ENCODE measurements around the gene TMEM116. TPM values are rescaled to one million over a fixed set of nuclear protein-coding genes. Genes with fewer than 3 reads are reported as not detected.
"Not testable (repeated sequence)": the region's sequence is repeated elsewhere in the genome, so short reads cannot be mapped to it uniquely, and the experiment has no call there.

The TMEM116 gene
- total RNA-seq, 6 experiments from 2014 or later: 3.9 to 5.5 (median 4.8) TPM

DNA sequence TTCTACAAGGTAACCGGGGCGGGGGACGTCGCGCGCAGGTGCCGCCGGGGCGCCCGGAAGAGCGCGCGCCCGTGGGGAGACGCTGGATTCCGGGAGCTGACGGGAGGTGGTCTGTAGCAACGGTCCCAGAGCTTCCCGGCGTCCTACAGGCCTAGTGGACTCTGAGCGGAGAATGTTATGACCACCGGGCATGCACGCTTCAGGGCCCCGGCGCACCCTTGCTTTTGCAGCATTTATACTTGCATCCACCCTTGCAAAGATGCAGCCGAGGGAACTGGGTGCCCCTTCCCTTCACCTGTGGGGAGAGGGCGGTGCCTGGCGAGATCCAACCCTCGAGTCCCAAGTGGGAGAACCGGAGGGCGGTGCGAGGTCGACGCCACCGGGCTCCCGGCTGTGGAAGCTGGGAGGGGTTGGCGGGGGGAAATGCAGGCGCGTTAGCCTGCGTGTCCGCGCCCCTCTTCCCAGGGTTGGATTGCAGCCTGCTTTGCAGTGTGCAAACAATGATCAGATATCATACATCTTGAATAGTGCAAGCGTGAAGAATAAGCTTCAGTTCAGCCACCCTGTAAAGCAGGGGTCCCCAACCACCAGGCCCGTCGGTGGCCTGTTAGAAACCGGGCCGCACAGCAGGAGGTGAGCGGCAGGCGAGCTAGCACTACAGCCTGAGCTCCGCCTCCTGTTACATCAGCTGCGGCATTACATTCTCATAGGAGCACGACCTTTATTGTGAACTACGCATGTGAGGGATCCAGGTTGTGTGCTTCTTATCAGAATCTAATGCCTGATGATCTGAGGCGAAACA, 837 bp upstream of the TMEM116 start:
- H3K36me3 Mint-ChIP-seq (ENCODE audit: low read depth): peaks cover 32% of the 10 kb centered on the region
- peak; percentile 35 for DNase-seq
- H3K27me3 Mint-ChIP-seq (ENCODE audit: insufficient read depth): peaks cover 3% of the 10 kb centered on the region
- peaks cover 50% of the 10 kb centered on the region for H3K4me1 Mint-ChIP-seq (ENCODE audit: low read depth)
- TF ChIP-seq, protein P1, sequence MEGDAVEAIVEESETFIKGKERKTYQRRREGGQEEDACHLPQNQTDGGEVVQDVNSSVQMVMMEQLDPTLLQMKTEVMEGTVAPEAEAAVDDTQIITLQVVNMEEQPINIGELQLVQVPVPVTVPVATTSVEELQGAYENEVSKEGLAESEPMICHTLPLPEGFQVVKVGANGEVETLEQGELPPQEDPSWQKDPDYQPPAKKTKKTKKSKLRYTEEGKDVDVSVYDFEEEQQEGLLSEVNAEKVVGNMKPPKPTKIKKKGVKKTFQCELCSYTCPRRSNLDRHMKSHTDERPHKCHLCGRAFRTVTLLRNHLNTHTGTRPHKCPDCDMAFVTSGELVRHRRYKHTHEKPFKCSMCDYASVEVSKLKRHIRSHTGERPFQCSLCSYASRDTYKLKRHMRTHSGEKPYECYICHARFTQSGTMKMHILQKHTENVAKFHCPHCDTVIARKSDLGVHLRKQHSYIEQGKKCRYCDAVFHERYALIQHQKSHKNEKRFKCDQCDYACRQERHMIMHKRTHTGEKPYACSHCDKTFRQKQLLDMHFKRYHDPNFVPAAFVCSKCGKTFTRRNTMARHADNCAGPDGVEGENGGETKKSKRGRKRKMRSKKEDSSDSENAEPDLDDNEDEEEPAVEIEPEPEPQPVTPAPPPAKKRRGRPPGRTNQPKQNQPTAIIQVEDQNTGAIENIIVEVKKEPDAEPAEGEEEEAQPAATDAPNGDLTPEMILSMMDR (IDR thresholded peaks at IDR 0.05): peak; percentile 51
- H3K9me3 Mint-ChIP-seq: no peaks in the 10 kb centered on the region
- peak overlapping the region; percentile 94 for H3K4me3 Mint-ChIP-seq
- H3K27ac Mint-ChIP-seq: peak overlapping the region; percentile 77

DNA sequence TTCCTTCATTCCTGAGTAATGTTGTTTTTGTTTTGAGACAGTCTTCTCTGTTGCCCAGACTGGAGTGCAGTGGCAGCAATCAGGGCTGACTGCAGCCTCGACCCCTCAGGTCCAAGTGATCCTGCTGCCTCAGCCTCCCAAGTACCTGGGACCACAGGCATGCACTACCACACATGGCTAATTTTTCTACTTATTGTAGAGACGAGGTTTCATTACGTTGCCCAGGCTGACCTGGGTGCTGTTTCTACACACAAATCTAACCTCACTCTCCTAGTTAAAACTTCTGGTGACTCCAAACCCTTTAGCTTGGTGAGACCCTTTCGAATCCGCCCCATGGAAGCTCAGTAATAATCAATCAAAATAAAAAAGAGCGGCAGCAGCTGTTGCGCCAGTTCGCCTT, 1.3 kb downstream of the TMEM116 start:
- TF ChIP-seq, protein P1 (IDR thresholded peaks at IDR 0.05): no peak
- Mint-ChIP-seq H3K4me1 (ENCODE audit: low read depth) (peaks cover 36% of the 10 kb centered on the region), H3K4me3 (peak overlapping the region; percentile 94), H3K36me3 (ENCODE audit: low read depth) (peaks cover 27% of the 10 kb centered on the region), H3K27ac (peak overlapping the region; percentile 97), H3K27me3 (ENCODE audit: insufficient read depth) (peaks cover 3% of the 10 kb centered on the region), H3K9me3 (no peaks in the 10 kb centered on the region)
- DNase-seq: no peak

DNA sequence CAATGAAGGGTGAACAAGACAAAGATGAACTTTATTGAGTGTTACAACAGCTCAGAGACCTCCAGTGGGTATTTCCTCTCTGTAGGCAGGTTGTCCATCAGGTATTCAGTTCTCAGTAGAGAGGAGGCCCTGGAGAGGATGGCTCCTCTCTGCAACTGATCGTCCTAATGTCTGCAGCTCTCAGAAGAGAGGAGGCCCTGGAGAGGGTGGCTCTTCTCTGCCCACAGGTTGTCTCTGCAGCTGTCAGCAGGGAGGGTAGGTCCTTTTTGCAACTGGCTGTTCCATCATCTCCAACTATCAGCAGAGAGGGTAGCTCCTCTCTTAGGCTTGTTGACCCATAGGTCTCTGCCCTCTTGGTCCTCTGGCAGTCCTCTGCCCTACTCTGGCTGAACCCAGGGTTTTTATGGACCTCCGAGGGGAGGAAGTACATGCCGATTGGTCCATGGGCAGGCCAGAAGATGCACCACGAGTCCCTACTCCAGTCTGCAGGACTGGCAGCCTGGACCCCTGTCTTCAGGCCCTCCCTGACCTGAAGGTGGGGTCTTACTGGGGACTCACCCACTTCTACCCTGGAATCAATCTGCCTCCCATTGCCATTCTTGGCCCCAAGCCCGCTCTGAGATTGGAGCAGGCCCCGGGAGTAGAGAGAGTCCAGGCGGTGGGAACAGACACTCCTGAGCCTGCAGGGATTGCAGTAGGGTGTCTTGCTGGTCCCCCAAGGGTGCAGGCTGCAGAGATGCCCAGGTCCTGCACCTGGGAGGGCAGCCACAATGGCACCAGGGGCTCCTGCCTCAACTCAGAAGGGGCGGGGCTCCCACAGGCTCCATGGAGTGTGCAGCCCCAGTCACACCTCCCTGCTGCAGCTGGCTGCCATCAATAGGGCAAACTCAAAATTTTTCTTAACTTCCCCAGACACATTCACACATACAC, 2.3 kb downstream of the TMEM116 start:
- Mint-ChIP-seq H3K27ac (no peak overlapping the region), H3K4me1 (ENCODE audit: low read depth) (peaks cover 37% of the 10 kb centered on the region), H3K36me3 (ENCODE audit: low read depth) (peaks cover 19% of the 10 kb centered on the region), H3K4me3 (no peak overlapping the region), H3K9me3 (no peaks in the 10 kb centered on the region), H3K27me3 (ENCODE audit: insufficient read depth) (peaks cover 3% of the 10 kb centered on the region)
- no peak for DNase-seq
- TF ChIP-seq, protein P1 (IDR thresholded peaks at IDR 0.05): no peak

DNA sequence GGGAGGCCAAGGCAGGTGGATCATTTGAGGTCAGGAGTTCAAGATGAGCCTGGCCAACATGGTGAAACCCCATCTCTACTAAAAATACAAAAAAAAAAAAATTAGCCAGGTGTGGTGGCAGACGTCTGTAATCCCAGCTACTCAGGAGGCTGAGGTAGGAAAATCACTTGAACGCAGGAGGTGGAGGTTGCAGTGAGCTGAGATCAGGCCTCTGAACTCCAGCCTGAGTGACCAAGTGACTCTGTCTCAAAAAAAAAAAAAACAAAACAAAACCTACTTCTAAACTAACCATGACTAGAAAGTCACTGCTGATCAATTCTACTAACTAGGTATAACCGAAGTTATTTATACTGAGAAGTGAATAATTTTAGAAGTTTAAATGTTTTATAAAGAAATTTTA, 3.4 kb downstream of the TMEM116 start:
- not testable (repeated sequence) for H3K9me3 Mint-ChIP-seq; H3K27me3 Mint-ChIP-seq (ENCODE audit: insufficient read depth); H3K27ac Mint-ChIP-seq; H3K4me3 Mint-ChIP-seq; DNase-seq
- Mint-ChIP-seq H3K4me1 (ENCODE audit: low read depth) (peaks cover 36% of the 10 kb centered on the region), H3K36me3 (ENCODE audit: low read depth) (peaks cover 14% of the 10 kb centered on the region)

DNA sequence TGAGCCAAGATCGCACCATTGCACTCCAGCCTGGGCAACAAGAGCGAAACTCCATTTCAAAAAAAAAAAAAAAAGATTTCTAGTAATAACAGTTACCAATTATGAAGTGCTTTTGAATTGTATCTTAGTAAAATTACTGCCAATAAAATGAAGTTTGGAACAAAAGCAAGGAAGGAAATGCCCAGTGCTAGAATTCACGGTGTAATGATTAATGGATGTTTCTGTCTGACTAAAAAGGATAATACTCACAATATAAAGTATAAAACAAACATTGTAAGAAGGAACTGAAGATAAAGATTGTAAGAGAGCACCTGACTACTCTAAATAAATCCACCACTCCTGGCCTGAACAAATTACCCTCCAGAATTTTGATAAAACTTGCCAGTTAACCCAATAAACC, 4.0 kb downstream of the TMEM116 start:
- H3K4me3 Mint-ChIP-seq: no peak overlapping the region
- peaks cover 30% of the 10 kb centered on the region for H3K4me1 Mint-ChIP-seq (ENCODE audit: low read depth)
- peaks cover 8% of the 10 kb centered on the region for H3K36me3 Mint-ChIP-seq (ENCODE audit: low read depth)
- H3K9me3 Mint-ChIP-seq: no peaks in the 10 kb centered on the region
- TF ChIP-seq, protein P1 (IDR thresholded peaks at IDR 0.05): no peak
- H3K27ac Mint-ChIP-seq: no peak overlapping the region
- H3K27me3 Mint-ChIP-seq (ENCODE audit: insufficient read depth): peaks cover 3% of the 10 kb centered on the region
- no peak for DNase-seq

All from HFFc6 (cell line).